Suprapubic skin (tissue), 4 donors: Measurements from ENCODE around the gene UBE3A.

Experiments
- CTCF ChIP-seq, 2 donors: fragments of 200-600 bp in 1 of 2; fragments of 450-650 bp in 1 of 2; sonication (generic) in 1 of 2; IDR thresholded peaks; one replicate each; pipeline ENCODE4 v1.5.1; 2016 to 2019; ENCODE audit warnings: antibody characterized with exemption in 2 of 2, mild to moderate bottlenecking in 1 of 2, moderate library complexity in 1 of 2
- POLR2A ChIP-seq, 2 donors: fragments of 450-650 bp; IDR thresholded peaks; one replicate each; pipeline ENCODE4 v1.6.1; 2017; ENCODE audit warnings: antibody characterized with exemption in 2 of 2, mild to moderate bottlenecking in 2 of 2, moderate library complexity in 2 of 2
- POLR2AphosphoS5 ChIP-seq, 3 donors: sonication (generic); formaldehyde crosslinking; IDR thresholded peaks; one replicate each; pipeline ENCODE4 v1.6.1; 2017; ENCODE audit warnings: antibody characterized with exemption in 3 of 3

DNA sequence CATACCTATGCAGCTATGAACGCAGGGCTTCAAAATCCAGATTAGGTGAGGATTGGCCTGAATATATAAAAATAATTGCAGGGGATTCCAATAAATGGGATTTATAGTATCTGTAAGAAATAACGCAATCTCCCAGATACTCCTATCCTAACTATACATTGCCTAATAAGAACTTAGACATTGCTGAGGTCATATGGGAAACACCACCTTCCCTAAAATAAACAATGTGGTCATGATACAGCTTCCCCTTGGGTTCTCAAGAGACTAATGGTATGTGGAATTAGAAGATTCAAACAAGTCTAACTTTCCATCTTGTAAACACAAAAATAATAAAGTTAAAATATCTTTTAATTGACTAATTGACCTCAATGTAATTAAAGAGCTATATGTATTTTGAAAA, 28.2 kb downstream of the UBE3A start:
- no peak for TF ChIP-seq CTCF (IDR thresholded peaks at IDR 0.05)
- no peak for TF ChIP-seq POLR2A (IDR thresholded peaks at IDR 0.05)
- no peak for TF ChIP-seq POLR2AphosphoS5 (IDR thresholded peaks at IDR 0.05)
